Gastrocnemius medialis (tissue), 4 donors: ENCODE data around the gene ZNF574. TPM values are rescaled to one million over a fixed set of nuclear protein-coding genes. Genes with fewer than 3 reads are reported as not detected.

Experiments
- ATAC-seq, 2 donors: fragments of 150-250 bp; one replicate each; pipeline ENCODE4 v1.9.1; 2016
- DNase-seq, 2 donors: peaks; one replicate each; pipeline ENCODE4 v3.0.0-alpha.2; 2019
- H3K27ac ChIP-seq, 4 donors: fragments of 200-600 bp; sonication (generic); 1 replicate in 1 of 4; 2 replicates in 3 of 4; pipeline ENCODE4 v1.5.1; 2016 to 2018; ENCODE audit warnings: mild to moderate bottlenecking in 2 of 4, moderate library complexity in 1 of 4
- H3K27me3 ChIP-seq, 3 donors: fragments of 200-600 bp; sonication (generic) in 2 of 3; 1 replicate in 1 of 3; 2 replicates in 2 of 3; pipeline versions ENCODE4 v1.5.1 to v1.6.0; 2016 to 2019; ENCODE audit warnings: mild to moderate bottlenecking in 1 of 3, moderate library complexity in 1 of 3
- H3K36me3 ChIP-seq, 2 donors: fragments of 200-600 bp; sonication (generic) in 1 of 2; one replicate each; pipeline ENCODE4 v1.5.1; 2017 to 2018
- H3K4me1 ChIP-seq, 2 donors: fragments of 200-600 bp; sonication (generic) in 1 of 2; one replicate each; pipeline ENCODE4 v1.5.1; 2016 to 2017; ENCODE audit warnings: mild to moderate bottlenecking in 2 of 2
- H3K4me3 ChIP-seq, 4 donors: fragments of 200-600 bp; sonication (generic) in 3 of 4; 1 replicate in 1 of 4; 2 replicates in 3 of 4; pipeline ENCODE4 v1.5.1; 2016 to 2019; ENCODE audit warnings: mild to moderate bottlenecking in 2 of 4
- H3K9me3 ChIP-seq, 3 donors: fragments of 200-600 bp; sonication (generic) in 2 of 3; 1 replicate in 1 of 3; 2 replicates in 2 of 3; pipeline ENCODE4 v1.5.1; 2016 to 2019
- POLR2A ChIP-seq, 2 donors: fragments of 450-650 bp; IDR thresholded peaks; one replicate each; pipeline ENCODE4 v1.6.1; 2017; ENCODE audit warnings: antibody characterized with exemption in 2 of 2, mild to moderate bottlenecking in 2 of 2, moderate library complexity in 2 of 2
- in situ Hi-C, 4 donors: fragments of 200-750 bp; cut with MboI; loops; one replicate each; pipeline versions ENCODE4 v1.15.0 to v1.8.0; 2017; ENCODE audit warnings: low sequenced_read_pairs in 4 of 4
- intact Hi-C: fragments of 100-400 bp; cut with DNase I; formaldehyde crosslinking; loops from one replicate; pipeline ENCODE4 v1.15.1; 2023; ENCODE audit warnings: low total_unique reads
- total RNA-seq, 4 donors: library from RNA; depleted of rRNA; stranded (reverse); fragments of >200 nt; gene quantifications; one replicate each; pipeline versions ENCODE4 v1.1.0 to v1.2.3, GENCODE V29; 2016
- TF ChIP-seq, protein P1 (sequence below), 5 experiments: fragments of 450-650 bp in 3 of 5; fragments of 200-600 bp in 2 of 5; sonication (generic) in 2 of 5; IDR thresholded peaks in 4 of 5; conservative IDR thresholded peaks in 1 of 5; 1 replicate in 4 of 5; 2 replicates in 1 of 5; pipeline ENCODE4 v1.5.1; 2016 to 2019; ENCODE audit warnings: antibody characterized with exemption in 5 of 5, mild to moderate bottlenecking in 3 of 5, moderate library complexity in 3 of 5

Gene ZNF574
- total RNA-seq, 4 donors from 2014 or later = 10.8 to 15.1 (median 13.8) TPM

DNA sequence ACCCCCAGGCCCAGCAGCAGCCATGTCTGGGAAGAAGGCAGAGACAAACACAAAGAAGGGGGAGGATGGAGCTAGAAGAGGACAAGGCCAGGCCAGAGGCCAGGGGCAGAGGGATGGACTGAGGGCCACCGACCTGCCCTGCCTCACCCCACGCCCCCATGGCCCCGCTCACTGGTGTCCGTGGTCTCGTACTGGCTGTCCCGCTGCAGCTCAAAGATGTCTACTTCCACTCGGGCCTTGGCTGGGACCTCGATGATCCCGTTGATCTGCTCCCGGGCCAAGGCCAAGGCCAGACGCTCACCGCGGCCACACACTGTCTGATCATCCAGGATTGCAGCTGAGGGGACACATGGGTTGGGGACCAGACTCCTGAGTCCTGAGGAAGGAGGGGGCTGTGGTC is 10.9 kb upstream of the ZNF574 start:
- peaks cover 21 to 33% (median 30%) of the 10 kb centered on the region in 3 donors for H3K27me3 ChIP-seq
- H3K9me3 ChIP-seq = no peaks in the 10 kb centered on the region
- ATAC-seq (no peak), DNase-seq (no peak)
- no peak for TF ChIP-seq POLR2A (IDR thresholded peaks at IDR 0.05)
- no peaks in the 10 kb centered on the region for H3K4me1 ChIP-seq
- H3K27ac ChIP-seq = no peak overlapping the region
- in situ Hi-C loops (no loop called here), intact Hi-C loops (no loop called here)
- no peaks in the 10 kb centered on the region for H3K36me3 ChIP-seq
- no peak overlapping the region for H3K4me3 ChIP-seq

DNA sequence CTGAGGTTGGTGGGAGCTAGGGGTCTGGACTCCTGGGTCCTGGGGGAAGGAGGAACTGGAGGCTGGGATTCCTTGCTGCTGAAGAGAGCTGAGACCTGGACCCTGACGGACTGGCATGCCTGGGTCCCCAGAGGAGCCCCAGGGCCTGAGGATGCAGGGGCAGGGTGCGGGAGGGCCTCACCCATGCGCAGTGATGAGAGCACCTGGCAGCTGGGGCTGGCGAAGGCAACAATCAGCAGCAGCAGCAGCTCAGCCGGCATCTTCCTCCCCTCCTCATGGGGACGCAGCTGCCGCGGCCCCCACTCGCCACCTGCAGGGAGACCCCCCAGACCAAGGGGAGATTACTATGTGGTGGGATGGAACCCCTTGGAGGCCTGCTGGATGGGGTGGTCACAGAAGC is 10.5 kb upstream of the ZNF574 start:
- H3K4me1 ChIP-seq = no peaks in the 10 kb centered on the region
- peaks cover 21 to 33% (median 30%) of the 10 kb centered on the region in 3 donors for H3K27me3 ChIP-seq
- no peaks in the 10 kb centered on the region for H3K36me3 ChIP-seq
- H3K4me3 ChIP-seq = no peak overlapping the region
- intact Hi-C loops (no loop called here), in situ Hi-C loops (no loop called here)
- no peak for TF ChIP-seq POLR2A (IDR thresholded peaks at IDR 0.05)
- TF ChIP-seq, protein P1, sequence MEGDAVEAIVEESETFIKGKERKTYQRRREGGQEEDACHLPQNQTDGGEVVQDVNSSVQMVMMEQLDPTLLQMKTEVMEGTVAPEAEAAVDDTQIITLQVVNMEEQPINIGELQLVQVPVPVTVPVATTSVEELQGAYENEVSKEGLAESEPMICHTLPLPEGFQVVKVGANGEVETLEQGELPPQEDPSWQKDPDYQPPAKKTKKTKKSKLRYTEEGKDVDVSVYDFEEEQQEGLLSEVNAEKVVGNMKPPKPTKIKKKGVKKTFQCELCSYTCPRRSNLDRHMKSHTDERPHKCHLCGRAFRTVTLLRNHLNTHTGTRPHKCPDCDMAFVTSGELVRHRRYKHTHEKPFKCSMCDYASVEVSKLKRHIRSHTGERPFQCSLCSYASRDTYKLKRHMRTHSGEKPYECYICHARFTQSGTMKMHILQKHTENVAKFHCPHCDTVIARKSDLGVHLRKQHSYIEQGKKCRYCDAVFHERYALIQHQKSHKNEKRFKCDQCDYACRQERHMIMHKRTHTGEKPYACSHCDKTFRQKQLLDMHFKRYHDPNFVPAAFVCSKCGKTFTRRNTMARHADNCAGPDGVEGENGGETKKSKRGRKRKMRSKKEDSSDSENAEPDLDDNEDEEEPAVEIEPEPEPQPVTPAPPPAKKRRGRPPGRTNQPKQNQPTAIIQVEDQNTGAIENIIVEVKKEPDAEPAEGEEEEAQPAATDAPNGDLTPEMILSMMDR (IDR thresholded peaks at IDR 0.05 in 4 of 5, conservative IDR thresholded peaks at IDR 0.05 in 1 of 5) = no peak
- H3K27ac ChIP-seq = no peak overlapping the region
- DNase-seq (no peak), ATAC-seq (no peak)
- no peaks in the 10 kb centered on the region for H3K9me3 ChIP-seq

DNA sequence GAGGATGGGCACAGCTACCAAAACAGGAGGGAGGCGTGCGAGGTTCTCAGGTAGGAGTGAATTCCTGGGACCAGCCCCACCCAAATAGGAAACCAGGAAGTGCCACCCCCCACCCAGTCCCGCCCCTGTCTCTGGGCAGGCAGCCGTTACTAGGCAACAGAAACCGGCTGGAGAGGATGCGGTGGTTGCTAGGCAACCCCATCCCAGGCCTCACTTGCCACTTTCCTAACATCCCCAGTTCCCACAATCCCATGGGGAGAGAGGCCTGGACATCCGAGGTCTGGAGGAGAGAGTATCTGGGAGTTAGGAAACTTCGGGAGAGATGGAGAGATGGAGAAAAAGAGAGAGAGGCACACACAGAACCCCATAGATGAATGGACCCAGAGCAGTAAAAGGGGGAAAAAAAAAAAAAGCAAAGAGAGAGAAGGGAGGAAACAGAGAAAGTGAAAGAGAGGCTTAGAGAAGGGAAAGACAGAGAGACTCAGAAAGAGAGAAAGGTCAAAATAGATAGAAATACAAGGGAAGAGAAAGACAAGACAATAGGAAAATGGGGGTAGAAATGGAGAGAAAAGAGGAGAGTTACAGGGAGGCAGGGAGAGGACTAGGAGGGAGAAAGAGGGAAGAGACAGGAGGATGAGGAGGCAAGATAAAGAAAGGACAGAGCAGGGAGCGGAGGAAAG is 9.8 kb upstream of the ZNF574 start:
- intact Hi-C loops (no loop called here), in situ Hi-C loops (no loop called here)
- TF ChIP-seq, protein P1 (IDR thresholded peaks at IDR 0.05 in 4 of 5, conservative IDR thresholded peaks at IDR 0.05 in 1 of 5) = no peak
- TF ChIP-seq POLR2A (IDR thresholded peaks at IDR 0.05) = no peak
- Histone ChIP-seq H3K27me3 (peaks cover 21 to 33% (median 30%) of the 10 kb centered on the region in 3 donors), H3K4me3 (no peak overlapping the region), H3K36me3 (no peaks in the 10 kb centered on the region), H3K4me1 (no peaks in the 10 kb centered on the region), H3K9me3 (no peaks in the 10 kb centered on the region), H3K27ac (no peak overlapping the region)
- DNase-seq (no peak), ATAC-seq (no peak)

DNA sequence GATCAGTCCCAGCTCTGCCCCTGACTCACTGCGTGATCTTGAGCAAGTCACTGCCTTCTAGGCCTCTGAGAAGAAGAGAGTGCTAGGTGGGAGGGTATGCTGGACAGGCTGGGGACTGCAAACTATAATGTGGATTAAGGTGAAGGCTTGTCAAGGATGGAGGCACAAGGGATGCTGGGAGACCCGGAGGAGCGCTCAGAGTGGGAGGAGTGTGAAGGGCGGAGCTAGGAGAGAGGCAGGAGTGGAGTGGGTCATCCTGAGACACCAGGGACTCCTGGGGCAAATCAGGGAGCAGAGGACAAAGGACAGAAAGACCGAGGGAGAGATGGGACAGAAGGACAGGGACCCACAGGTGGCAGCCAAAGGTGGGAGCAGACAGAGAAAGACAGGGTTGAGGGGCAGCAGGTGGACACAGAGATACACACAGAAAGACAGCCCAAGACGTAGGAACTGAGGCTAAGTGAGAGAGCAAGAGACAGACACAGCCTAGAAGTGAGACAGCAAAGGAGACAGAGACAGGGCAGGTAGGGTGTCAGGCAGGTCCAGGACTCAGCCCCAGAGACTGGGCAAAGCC is 8.6 kb upstream of the ZNF574 start:
- H3K4me3 ChIP-seq = no peak overlapping the region
- TF ChIP-seq, protein P1 (IDR thresholded peaks at IDR 0.05 in 4 of 5, conservative IDR thresholded peaks at IDR 0.05 in 1 of 5) = no peak
- no peak for TF ChIP-seq POLR2A (IDR thresholded peaks at IDR 0.05)
- DNase-seq (no peak), ATAC-seq (no peak)
- no peaks in the 10 kb centered on the region for H3K9me3 ChIP-seq
- H3K27ac ChIP-seq = no peak overlapping the region
- no peaks in the 10 kb centered on the region for H3K4me1 ChIP-seq
- H3K27me3 ChIP-seq = peaks cover 21 to 33% (median 30%) of the 10 kb centered on the region in 3 donors
- in situ Hi-C loops = no loop called here
- intact Hi-C loops = no loop called here
- H3K36me3 ChIP-seq = no peaks in the 10 kb centered on the region

DNA sequence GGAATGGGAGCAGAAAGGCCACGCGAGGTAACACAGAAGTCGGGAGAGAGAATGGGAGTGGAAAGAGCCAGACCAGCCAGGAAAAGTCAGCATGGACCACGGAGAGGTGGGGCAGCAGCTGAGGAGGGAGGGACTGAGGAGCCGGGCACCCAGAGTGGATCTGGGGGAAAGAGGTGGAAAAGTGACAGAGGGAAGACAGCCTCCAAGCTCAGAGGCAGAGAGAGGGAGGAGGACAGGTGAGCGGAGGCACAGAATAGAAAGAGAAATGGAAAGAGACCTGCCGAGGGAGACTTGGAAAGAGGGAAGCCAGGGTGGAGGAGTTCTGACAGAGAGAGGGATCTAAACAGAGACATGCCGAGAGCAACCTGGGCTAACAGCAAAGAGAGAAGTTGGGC is 7.6 kb upstream of the ZNF574 start:
- DNase-seq (no peak), ATAC-seq (no peak)
- Histone ChIP-seq H3K9me3 (no peaks in the 10 kb centered on the region), H3K27ac (no peak overlapping the region), H3K36me3 (no peaks in the 10 kb centered on the region), H3K27me3 (peaks cover 21 to 33% (median 30%) of the 10 kb centered on the region in 3 donors), H3K4me3 (no peak overlapping the region), H3K4me1 (no peaks in the 10 kb centered on the region)
- in situ Hi-C loops (no loop called here), intact Hi-C loops (no loop called here)
- TF ChIP-seq, protein P1 (IDR thresholded peaks at IDR 0.05 in 4 of 5, conservative IDR thresholded peaks at IDR 0.05 in 1 of 5) = no peak
- no peak for TF ChIP-seq POLR2A (IDR thresholded peaks at IDR 0.05)
